ENCODE results near the gene DCAF11.

Gene DCAF11

GRCh38 chr14:24165785-24166184, 51.2 kb downstream of the DCAF11 start:
- no peak for DNase-seq

- DNase-seq = no peak
Observed at GRCh38 chr14:24167469-24168114, 53.0 kb downstream of the DCAF11 start.

- peak; percentile 99 for DNase-seq
Observed at GRCh38 chr14:24171422-24172260, 57.1 kb downstream of the DCAF11 start, which contains the start of gene REC8. Gene REC8, plus strand, starts transcription at chr14:24172080. Its CDS starts 473 bp downstream, at chr14:24172553.

GRCh38 chr14:24172261-24172860, 57.8 kb downstream of the DCAF11 start:
- peak; percentile 3 for DNase-seq

- DNase-seq = no peak
Observed at GRCh38 chr14:24172871-24173281, 58.3 kb downstream of the DCAF11 start.

Measured in NCI-H1105 (cell line).